Measurements from ENCODE around the gene VPS9D1.

Gene VPS9D1

DNA sequence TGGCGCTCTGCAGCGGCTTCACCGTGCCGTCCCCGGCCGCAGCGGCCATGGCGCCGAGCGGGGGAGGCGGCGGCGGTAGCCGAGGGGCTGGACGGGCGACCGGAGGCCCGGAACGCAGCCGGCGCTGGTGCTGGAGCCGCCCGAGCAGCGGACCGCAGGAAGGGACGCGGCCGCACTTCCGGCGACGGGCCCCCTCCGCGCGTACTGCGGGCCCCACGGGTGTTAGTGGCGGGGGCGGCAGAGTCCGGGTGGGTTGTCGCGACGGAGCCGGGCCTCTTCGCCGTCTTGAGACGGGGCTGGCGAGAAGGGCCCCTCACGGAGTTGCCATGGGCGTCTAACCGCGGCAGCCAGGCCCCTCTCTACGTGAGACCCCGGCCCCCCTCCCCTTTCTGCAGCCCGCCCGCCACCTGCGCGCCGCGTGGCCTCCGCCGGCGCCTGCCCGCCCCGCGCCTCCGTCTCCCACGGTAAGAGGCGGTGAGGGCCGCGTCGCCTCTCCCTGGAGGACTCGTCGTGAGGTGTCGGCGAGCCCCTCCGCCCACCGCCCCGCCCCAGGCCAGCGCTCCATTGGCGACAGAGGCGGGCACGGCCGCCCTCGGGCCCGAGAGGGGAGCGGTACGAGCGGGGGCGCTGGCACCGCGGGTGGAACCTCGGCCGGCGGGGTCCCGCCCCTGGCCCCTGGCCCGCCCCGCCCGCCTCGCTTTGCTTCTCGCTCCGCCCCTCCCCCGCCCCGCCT lies at the start of gene VPS9D1, which contains the start of gene ZNF276:
TSS of gene VPS9D1 (minus strand) at position 86 of the 733 bp plus-strand sequence. CDS start at position 49, 37 bp downstream.
TSS of gene ZNF276 (plus strand) at position 725 of the 733 bp plus-strand sequence. CDS start 104 bp downstream, outside the sequence.
- DNase-seq: peak; percentile 86

GRCh38 chr16:89770367-89770766 lies 49.7 kb upstream of the VPS9D1 start:
- no peak for DNase-seq

- no peak for DNase-seq
Observed at GRCh38 chr16:89765292-89765830, 44.7 kb upstream of the VPS9D1 start.

DNA sequence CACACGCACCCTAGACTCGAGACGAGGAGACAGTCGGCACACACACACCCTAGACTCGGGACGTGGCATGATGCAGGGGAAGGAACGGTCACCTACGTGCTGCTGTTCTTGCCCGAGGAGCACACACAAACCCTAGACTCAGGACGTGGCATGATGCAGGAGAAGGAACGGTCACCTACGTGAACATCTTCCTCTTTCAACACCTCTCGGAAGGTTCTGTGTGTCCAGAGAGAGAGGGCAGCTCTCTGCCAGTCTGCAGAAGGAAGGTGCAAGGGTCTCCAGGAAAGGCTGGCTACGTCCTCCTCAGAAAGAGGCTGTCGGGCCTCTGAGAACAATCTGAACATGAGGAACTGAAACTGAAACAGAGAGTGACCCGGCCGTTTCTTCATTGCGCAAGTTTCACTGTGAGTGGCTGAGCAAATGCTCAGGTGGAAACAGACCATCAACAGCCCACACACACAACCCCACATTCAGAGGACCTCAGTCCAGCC lies 44.1 kb upstream of the VPS9D1 start:
- DNase-seq: no peak

GRCh38 chr16:89761304-89761922 lies 40.7 kb upstream of the VPS9D1 start:
- no peak for DNase-seq

- no peak for DNase-seq
Observed at GRCh38 chr16:89759746-89760340, 39.1 kb upstream of the VPS9D1 start.

- DNase-seq: no peak
Observed at GRCh38 chr16:89749637-89750036, 28.9 kb upstream of the VPS9D1 start.

DNA sequence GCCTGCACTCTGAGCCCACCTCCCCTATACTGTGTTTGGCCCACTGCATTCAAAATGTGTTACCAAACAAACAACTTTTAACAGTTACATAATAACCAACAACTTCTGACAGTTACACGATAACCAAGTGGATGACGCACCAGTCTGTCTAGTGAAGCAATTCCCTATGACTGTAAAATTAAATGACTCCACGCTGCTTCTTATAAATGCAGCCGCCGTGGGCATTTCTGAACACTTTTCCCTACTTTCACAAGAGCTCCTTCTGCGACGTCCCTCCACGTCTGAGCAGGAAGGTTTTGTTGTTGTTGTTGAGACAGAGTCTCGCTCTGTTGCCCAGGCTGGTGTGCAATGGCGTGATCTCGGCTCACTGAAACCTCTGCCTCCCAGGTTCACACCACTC lies 28.2 kb upstream of the VPS9D1 start:
- no peak for DNase-seq

DNA sequence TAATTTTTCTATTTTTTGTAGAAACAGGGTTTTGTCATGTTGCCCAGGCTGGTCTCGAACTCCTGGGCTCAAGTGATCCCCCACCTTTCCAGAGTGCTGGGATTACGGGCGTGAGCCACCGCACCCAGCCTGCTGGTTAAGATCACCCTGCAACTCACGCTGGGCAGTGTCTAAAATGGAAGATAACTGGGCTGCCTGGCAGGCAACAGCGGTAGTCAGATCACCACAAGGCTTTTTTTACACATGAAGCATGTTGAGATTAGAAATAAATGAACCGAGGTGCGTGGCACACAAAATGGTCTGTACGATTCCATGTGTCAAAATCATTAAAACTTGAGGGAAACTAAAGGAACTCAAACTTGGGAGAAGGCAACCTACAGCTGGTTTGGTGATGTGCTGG lies 27.4 kb upstream of the VPS9D1 start:
- no peak for DNase-seq

DNA sequence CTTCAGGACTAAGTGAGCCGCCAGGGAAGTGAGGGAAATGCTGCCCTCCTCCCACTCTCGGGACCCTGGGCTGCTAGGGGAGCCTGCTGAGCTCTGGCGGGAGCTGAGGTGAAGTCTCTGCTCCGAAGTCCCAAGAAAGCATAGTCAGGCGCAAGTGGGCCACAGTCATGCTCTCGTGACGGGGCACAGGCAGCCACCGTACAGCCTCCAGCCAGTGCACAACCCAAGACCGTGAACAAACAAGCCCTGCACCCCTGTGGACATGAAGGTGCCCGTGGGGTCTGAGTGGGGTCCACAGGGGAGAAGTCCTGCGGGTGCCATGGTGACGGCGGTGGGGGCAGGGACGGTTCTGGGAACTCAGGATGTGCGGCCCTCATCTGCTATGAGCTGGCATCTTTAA lies 25.3 kb upstream of the VPS9D1 start:
- DNase-seq: no peak

DNA sequence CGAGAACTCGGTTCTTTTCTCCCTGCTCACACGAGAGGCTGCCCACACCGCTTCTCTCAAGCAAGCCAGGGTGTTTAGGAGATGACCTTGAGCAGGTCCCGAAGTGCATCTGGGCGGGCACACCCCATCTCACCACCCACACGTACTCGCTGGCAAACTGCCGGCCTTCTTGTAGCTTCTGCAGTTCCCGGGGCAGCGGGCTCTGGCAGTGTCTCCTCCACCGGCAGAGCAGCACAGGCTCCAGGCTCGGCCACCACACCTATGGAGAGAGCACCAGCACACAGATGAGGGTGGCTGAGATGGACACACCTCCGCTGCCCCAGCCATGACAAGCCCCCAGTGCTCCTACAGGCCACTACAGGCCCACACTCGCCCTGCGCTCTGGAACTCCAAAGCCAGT lies 24.1 kb upstream of the VPS9D1 start:
- DNase-seq: no peak

DNA sequence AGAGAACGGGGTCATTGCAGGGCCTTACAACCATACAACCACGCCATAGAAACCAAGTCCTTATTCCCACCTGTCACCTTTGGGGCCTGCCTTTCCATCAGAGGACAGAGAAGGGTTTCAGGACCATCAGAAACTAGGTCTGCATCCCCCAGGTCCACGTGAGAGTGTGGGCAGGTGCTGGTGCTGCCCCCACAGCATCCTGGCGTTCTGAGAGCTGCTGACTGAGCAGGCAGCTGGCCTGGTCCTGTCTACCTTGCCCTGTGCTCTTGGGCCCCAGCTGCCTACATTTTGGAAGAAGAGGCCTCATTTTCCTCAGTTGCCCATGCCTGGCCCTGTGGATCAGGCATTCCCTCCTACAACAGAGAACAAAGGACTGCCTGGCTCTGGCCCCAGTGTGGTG lies 22.2 kb upstream of the VPS9D1 start:
- no peak for DNase-seq

DNA sequence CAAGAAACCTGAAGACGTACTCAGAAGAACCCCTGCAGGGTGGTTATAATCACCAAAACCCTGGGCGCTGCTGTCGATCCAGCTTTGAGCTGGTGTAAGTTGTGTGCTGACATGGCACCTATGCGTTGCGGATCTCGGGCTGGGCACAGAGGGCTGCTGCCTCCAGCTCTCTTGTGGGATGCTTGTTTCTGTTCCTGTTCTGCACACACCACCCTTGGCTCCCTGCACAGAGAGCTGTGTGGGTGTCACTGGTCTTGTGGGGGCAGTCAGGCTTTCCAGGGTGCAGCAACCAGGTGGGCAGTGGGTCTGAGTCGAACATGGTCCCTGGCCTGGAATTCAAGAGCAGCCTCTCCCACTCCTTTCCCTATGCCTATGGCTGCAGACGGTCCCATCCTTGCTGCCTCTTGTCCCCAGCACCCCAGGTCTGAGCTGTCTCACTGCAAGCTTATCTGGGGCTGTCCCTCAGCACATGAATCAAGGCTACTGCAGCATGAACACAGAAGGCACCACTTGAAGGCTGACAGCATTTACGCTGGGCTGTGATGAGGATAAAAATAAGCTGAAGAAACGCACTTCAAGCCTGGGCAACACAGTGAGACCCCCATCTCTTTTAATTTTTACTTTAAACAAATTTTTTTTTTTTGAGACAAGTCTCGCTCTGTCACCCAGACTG lies 20.8 kb upstream of the VPS9D1 start:
- no peak for DNase-seq

DNA sequence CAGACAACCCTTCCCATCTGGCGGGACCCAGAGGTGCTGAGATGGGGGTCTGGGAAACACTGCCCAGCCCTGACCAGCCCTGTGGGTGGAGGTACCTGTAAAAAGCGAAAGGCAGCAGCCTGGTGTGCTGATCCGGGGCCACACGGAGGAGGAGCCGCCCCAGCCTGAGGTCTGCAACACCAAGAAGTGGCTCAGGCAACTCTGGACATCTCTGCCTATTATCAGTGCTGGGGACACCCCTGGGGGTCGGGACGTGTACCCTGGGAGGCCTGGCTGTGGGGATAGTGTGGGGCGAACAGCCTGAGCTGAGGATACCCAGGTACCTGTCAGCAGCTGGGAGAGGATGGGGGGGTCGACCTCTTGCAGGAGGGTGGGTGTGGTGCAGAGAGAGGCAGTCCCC lies 18.7 kb upstream of the VPS9D1 start:
- no peak for DNase-seq

- no peak for DNase-seq
Observed at GRCh38 chr16:89738538-89739317, 18.0 kb upstream of the VPS9D1 start.

GRCh38 chr16:89738072-89738377 lies 17.3 kb upstream of the VPS9D1 start:
- no peak for DNase-seq

DNA sequence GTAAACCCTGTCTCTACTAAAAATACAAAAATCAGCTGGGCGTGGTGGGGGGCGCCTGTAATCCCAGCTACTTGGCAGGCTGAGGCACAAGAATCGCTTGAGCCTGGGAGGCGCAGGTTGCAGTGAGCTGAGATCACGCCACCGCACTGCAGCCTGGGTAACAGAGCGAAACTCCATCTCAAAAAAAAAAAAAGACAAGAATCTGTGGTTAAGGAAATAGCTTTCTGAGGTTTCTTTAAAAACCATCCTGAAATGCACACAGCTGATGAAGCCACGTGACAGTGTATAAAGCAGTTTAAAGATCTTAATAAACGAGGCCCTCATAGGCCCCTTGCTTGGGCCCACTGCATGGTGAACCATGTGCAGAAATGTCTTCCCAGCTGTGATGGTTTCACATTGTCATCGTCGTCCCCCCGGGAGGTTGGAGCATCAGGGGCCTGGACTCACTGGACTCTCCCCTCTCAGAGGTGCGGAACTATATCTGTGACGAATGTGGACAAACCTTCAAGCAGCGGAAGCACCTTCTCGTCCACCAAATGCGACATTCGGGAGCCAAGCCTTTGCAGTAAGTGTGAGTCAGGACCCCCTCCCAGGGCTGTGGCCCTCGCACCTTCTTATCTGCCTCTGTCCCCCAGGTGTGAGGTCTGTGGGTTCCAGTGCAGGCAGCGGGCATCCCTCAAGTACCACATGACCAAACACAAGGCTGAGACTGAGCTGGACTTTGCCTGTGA lies 16.8 kb upstream of the VPS9D1 start:
- peak; percentile 50 for DNase-seq

DNA sequence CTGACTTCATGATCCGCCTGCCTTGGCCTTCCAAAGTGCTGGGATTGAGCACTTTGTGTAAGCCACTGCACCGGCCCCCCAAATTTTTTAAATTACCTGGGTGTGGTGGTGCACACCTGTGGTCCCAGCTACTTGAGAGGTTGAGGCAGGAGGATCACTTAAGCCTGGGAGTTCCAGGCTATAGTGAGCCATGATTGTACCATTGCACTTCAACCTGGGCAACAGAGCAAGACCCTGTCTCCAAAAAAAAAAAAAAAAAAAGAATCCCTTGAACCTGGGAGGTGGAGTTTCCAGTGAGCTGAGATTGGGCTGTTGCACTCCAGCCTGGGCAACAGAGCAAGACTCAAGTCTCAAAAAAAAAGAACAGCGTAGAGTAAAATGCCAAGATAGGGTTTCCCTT lies 15.9 kb upstream of the VPS9D1 start:
- DNase-seq: no peak

DNA sequence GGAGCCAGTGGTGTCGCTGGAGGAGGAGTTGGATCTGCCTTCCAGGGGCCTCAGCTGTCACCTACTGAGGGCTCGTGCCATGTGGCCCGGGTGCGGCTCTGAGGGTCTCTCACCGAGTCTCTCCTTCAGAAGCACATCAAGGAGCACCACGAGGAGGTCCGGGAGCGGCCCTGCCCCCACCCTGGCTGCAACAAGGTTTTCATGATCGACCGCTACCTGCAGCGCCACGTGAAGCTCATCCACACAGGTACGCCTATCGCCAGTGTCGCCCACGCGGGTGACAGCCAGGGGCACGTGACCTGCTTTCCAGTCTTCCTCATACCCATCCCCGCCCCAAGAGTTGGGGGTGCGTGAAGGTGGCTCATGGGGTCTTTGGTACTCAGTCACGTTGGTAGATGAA lies 13.1 kb upstream of the VPS9D1 start:
- DNase-seq: no peak

GRCh38 chr16:89733322-89733721 lies 12.6 kb upstream of the VPS9D1 start:
- no peak for DNase-seq

DNA sequence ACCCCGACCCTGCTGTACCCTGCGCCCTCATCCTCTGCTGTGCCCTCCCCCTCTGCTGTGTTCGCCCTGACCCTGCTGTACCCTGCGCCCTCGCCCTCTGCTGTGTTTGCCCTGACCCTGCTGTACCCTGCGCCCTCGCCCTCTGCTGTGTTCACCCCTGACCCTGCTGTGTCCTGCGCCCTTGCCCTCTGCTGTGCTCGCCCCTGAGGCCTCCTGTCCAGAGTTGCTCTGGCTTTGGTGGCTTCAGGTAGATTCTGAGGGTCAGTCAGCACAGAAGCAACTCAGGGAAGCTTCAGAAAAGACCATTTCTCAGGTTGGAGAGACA lies 12.2 kb upstream of the VPS9D1 start:
- DNase-seq: no peak
